ENCODE results near the gene ATAD3A. TPM values are rescaled to one million over a fixed set of nuclear protein-coding genes. Genes with fewer than 3 reads are reported as not detected.
"Not testable (repeated sequence)": the region's sequence is repeated elsewhere in the genome, so short reads cannot be mapped to it uniquely, and the experiment has no call there.

The ATAD3A gene
- total and polyA plus RNA-seq, 7 experiments from 2014 or later, result 5.4 to 41.3 (median 21.5) TPM

DNA sequence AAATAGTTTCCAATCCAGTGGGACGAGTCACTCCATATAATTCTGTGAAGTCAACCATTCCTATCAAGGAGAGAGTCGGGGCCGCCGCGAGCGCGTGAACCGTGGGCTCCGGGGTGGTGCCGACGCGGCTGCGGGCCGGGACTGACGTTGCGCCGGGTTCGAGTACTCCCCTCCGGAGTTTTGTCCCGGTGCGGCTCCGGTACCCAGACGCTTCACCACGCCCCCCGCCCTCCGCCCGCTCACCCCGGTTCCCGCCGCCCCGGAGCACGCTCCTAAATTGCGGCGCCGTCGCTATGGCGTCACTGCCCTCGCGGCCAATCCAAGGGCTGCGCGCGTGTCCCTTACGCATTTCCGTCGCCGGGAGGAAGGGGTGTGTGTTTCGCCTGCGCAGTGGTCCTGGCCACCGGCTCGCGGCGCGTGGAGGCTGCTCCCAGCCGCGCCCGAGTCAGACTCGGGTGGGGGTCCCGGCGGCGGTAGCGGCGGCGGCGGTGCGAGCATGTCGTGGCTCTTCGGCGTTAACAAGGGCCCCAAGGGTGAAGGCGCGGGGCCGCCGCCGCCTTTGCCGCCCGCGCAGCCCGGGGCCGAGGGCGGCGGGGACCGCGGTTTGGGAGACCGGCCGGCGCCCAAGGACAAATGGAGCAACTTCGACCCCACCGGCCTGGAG lies 40.4 kb upstream of the ATAD3A start, which contains the start of gene ATAD3B:
TSS of gene ATAD3B (plus strand) at position 377 of the 664 bp plus-strand sequence. CDS start at position 497, 120 bp downstream.
- POLR2A ChIA-PET, result no interaction called here
- Mint-ChIP-seq H3K9me3 (peaks cover 0 to 2% (median 0%) of the 10 kb centered on the region in 11 donors), H3K27me3 (no peaks in the 10 kb centered on the region), H3K4me3 (peak within 1 kb of the TSS; percentile 78 to 97 (median 89)), H3K36me3 (no peaks in the 10 kb centered on the region), H3K4me1 (peaks cover 6 to 39% (median 25%) of the 10 kb centered on the region in 7 donors), H3K27ac (peak within 1 kb of the TSS; percentile 77 to 98 (median 92))
- Histone ChIP-seq H3K27me3 (ENCODE audit: control insufficient read depth in 2 of 2, insufficient read depth in 2 of 2, low read length in 2 of 2) (no peaks in the 10 kb centered on the region), H3K4me3 (ENCODE audit: low read length) (peak within 1 kb of the TSS; percentile 68), H3K27ac (ENCODE audit: low read depth, low read length) (peak within 1 kb of the TSS; percentile 90), H3K36me3 (ENCODE audit: control insufficient read depth in 2 of 3, insufficient read depth in 3 of 3, low read length in 3 of 3) (peaks cover 0 to 3% (median 0%) of the 10 kb centered on the region in 3 experiments), H3K9me3 (ENCODE audit: control insufficient read depth in 2 of 3, low read length in 3 of 3) (no peaks in the 10 kb centered on the region), H3K4me1 (ENCODE audit: control insufficient read depth in 2 of 2, insufficient read depth in 2 of 2, low read length in 2 of 2) (peaks cover 9 to 14% of the 10 kb centered on the region in 2 donors)
- DNase-seq (peak; percentile 80 to 95 (median 88)), ATAC-seq (peak; percentile 98)
- CTCF ChIA-PET, result no interaction called here
- intact Hi-C loops (cut with micrococcal nuclease), result loop anchor here (1.0 to 2.0 kb wide), 8 partner anchors 40 to 187 kb away; partner anchors contain the start of genes ATAD3A (in 1 of the 2), AURKAIP1 (in 1 of the 2), CCNL2 (in 1 of the 2) and CDK11B (in 1 of the 2)

DNA sequence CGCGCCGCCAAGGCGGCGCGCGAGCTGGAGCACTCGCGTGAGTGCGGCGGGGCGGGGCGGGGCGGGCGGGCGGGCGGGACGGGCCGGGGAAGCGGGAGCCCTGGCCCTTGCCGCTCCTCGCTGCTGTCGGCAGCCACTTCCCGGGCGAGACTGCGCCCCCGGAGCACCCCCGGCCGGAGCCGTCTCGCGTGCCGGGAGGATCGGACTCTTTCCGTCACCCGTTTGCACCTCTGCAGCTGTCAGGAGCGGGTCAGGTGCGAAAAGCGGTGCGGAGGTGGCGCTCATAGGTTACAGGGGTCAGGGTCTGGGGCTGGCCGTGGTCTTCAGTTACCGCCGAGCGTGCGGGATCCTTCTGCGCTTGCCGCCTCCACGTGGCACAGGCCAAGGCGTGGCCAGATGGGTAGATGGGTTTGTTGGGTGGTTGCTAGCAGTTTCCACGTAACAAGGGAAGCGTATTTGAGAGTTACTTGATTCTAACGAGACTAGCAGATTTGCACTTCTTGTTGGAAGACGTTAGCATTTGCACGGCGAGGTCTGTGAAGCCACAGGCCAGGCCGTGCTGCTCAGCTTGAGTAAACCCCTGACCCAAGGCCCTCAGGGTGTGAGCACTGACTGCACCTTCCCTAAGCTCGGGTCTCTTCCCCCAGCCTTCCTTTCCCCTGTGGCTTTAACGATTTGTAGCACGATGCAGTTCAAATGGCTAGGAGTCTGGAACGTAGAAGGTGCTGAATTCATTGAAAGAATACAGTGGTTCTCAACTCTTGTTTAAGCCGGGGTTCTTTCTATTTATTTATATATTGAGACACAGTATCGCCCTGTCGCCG lies 39.7 kb upstream of the ATAD3A start:
- Histone ChIP-seq H3K27ac (ENCODE audit: low read depth, low read length) (peak overlapping the region; percentile 90), H3K4me1 (ENCODE audit: control insufficient read depth in 2 of 2, insufficient read depth in 2 of 2, low read length in 2 of 2) (peaks cover 9 to 14% of the 10 kb centered on the region in 2 donors), H3K4me3 (ENCODE audit: low read length) (peak overlapping the region; percentile 35)
- H3K9me3 ChIP-seq (ENCODE audit: control insufficient read depth in 2 of 3, low read length in 3 of 3); intact Hi-C loops (cut with micrococcal nuclease); H3K36me3 Mint-ChIP-seq; H3K27me3 Mint-ChIP-seq; H3K9me3 Mint-ChIP-seq; H3K36me3 ChIP-seq (ENCODE audit: control insufficient read depth in 2 of 3, insufficient read depth in 3 of 3, low read length in 3 of 3); H3K27me3 ChIP-seq (ENCODE audit: control insufficient read depth in 2 of 2, insufficient read depth in 2 of 2, low read length in 2 of 2): not testable (repeated sequence)
- H3K27ac Mint-ChIP-seq, result peak overlapping the region in 6 of 9 donors; percentile 67 to 88 (median 76)
- CTCF ChIA-PET, result interaction anchor here (0.6 kb wide), 1 partner anchor 283 kb away, joined by 3 read pairs; no protein-coding TSS in a partner anchor
- POLR2A ChIA-PET, result interaction anchor here (0.6 kb wide), 1 partner anchor 75 kb away, joined by 4 read pairs; no protein-coding TSS in a partner anchor
- H3K4me1 Mint-ChIP-seq, result peaks cover 6 to 39% (median 25%) of the 10 kb centered on the region in 7 donors
- peak overlapping the region; percentile 70 to 83 (median 78) for H3K4me3 Mint-ChIP-seq
- DNase-seq (peak in 4 of 9 donors; percentile 19 to 28 (median 24)), ATAC-seq (peak; percentile 28)

DNA sequence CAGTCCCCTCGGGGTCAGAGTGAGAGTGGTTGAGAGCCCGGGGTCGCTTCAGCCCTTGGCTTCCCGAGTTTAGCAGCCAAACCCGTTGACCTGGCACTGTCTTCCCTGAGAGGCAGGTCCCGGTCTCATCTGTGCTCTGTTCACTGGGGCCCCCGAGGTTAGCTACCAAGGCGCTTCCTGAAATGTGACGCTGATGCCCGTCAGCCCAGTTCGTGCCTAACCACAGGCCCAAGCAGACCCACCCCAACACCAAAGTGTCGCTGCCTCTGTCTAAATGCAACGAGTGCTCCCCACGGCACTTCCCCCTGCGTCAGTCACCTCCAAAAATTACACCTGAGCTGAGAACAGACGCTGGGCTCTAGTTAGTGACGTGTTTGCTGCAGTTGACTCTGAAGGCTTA lies 36.0 kb upstream of the ATAD3A start:
- H3K4me1 Mint-ChIP-seq, result peaks cover 3 to 30% (median 18%) of the 10 kb centered on the region in 7 donors
- H3K9me3 Mint-ChIP-seq, CTCF ChIA-PET: not testable (repeated sequence)

DNA sequence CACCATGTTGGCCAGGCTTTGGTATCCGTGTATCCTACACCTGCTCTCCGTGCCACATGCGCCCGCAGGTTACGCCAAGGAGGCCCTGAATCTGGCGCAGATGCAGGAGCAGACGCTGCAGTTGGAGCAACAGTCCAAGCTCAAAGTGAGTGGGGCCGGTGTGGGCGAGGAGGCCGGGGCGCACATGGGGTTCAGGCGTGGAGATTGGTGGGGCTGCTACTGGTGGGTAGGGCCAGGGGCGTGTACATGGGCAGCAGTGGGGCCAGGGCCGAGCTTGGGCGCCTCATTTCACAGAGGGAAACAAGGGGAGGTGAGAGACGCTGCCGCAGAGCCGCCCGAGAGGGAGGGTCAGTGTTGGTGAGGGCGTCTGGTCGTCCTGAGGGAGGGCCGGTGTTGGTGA lies 34.8 kb upstream of the ATAD3A start:
- DNase-seq (no peak), ATAC-seq (no peak)
- H3K27me3 ChIP-seq (ENCODE audit: control insufficient read depth in 2 of 2, insufficient read depth in 2 of 2, low read length in 2 of 2), result no peaks in the 10 kb centered on the region
- no peak overlapping the region for H3K27ac Mint-ChIP-seq
- no peaks in the 10 kb centered on the region for H3K27me3 Mint-ChIP-seq
- peaks cover 0 to 28% (median 16%) of the 10 kb centered on the region in 7 donors for H3K4me1 Mint-ChIP-seq
- no peak overlapping the region for H3K4me3 Mint-ChIP-seq
- POLR2A ChIA-PET, result no interaction called here
- H3K9me3 ChIP-seq (ENCODE audit: control insufficient read depth in 2 of 3, low read length in 3 of 3), result no peaks in the 10 kb centered on the region
- H3K4me3 ChIP-seq (ENCODE audit: low read length), result no peak overlapping the region
- no peaks in the 10 kb centered on the region for H3K9me3 Mint-ChIP-seq
- intact Hi-C loops (cut with micrococcal nuclease), result no loop called here
- CTCF ChIA-PET, result no interaction called here
- peaks cover 6 to 9% of the 10 kb centered on the region in 2 donors for H3K4me1 ChIP-seq (ENCODE audit: control insufficient read depth in 2 of 2, insufficient read depth in 2 of 2, low read length in 2 of 2)
- peaks cover 3 to 38% (median 5%) of the 10 kb centered on the region in 3 experiments for H3K36me3 ChIP-seq (ENCODE audit: control insufficient read depth in 2 of 3, insufficient read depth in 3 of 3, low read length in 3 of 3)
- H3K36me3 Mint-ChIP-seq, result peaks cover 5 to 13% (median 9%) of the 10 kb centered on the region in 5 donors
- H3K27ac ChIP-seq (ENCODE audit: low read depth, low read length), result no peak overlapping the region

More for the DNA sequence above, 36.0 kb upstream of the ATAD3A start:
- intact Hi-C loops (cut with micrococcal nuclease); ATAC-seq; H3K27ac ChIP-seq (ENCODE audit: low read depth, low read length); H3K27me3 ChIP-seq (ENCODE audit: control insufficient read depth in 2 of 2, insufficient read depth in 2 of 2, low read length in 2 of 2); H3K9me3 ChIP-seq (ENCODE audit: control insufficient read depth in 2 of 3, low read length in 3 of 3); H3K4me3 ChIP-seq (ENCODE audit: low read length); H3K4me3 Mint-ChIP-seq; H3K27ac Mint-ChIP-seq; POLR2A ChIA-PET; H3K27me3 Mint-ChIP-seq; DNase-seq; H3K4me1 ChIP-seq (ENCODE audit: control insufficient read depth in 2 of 2, insufficient read depth in 2 of 2, low read length in 2 of 2): not testable (repeated sequence)
- peaks cover 5 to 11% (median 9%) of the 10 kb centered on the region in 5 donors for H3K36me3 Mint-ChIP-seq
- peaks cover 3 to 36% (median 5%) of the 10 kb centered on the region in 3 experiments for H3K36me3 ChIP-seq (ENCODE audit: control insufficient read depth in 2 of 3, insufficient read depth in 3 of 3, low read length in 3 of 3)

DNA sequence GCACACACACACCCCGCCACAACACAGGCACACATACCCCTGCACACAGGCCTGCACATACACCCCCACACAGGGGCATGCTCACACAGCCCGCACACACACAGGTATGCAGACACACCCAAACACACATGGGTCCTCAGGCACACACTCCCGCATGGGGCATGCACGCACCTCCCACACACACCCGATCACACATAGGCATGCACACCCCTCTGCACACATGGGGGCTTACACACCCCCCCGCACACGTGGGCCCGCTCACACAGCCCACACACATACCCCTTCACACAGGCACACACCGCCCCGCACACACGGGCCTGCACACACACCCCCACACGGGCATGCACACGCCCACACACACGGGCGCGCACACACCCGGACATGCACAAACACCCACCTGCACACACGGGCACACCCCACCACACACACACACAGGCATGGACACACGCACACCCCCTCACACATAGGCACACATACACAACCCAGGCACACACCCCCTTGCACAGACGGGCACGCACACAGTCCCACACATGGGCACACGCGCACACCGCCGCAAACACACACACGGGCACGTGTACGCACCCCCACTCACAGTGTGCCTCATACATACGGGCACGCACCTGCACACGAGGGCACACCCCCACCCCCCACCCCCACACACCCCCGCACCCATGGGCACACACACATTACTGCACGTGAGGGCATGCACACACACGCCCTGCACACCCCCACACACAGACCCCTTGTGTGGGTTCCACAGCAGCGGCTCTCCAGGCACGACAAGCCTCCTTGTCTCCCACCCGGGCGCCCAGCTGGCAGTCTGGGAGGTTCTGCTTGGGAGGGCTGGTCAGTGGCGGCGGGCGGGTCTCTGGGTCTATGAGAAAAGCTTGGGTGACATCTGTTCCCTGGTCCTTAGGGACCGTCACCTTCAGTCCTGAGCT lies 32.1 kb upstream of the ATAD3A start:
- Mint-ChIP-seq H3K4me1 (peaks cover 0 to 7% (median 4%) of the 10 kb centered on the region in 7 donors), H3K27ac (peak overlapping the region in 2 of 9 donors; percentile 29 to 30), H3K36me3 (peaks cover 5 to 13% (median 9%) of the 10 kb centered on the region in 5 donors), H3K9me3 (no peaks in the 10 kb centered on the region), H3K27me3 (no peaks in the 10 kb centered on the region), H3K4me3 (peak overlapping the region in 2 of 10 donors; percentile 41 to 64)
- Histone ChIP-seq H3K4me3 (ENCODE audit: low read length) (no peak overlapping the region), H3K36me3 (ENCODE audit: control insufficient read depth in 2 of 3, insufficient read depth in 3 of 3, low read length in 3 of 3) (peaks cover 3 to 63% (median 8%) of the 10 kb centered on the region in 3 experiments), H3K4me1 (ENCODE audit: control insufficient read depth in 2 of 2, insufficient read depth in 2 of 2, low read length in 2 of 2) (no peaks in the 10 kb centered on the region), H3K27me3 (ENCODE audit: control insufficient read depth in 2 of 2, insufficient read depth in 2 of 2, low read length in 2 of 2) (no peaks in the 10 kb centered on the region), H3K9me3 (ENCODE audit: control insufficient read depth in 2 of 3, low read length in 3 of 3) (no peaks in the 10 kb centered on the region), H3K27ac (ENCODE audit: low read depth, low read length) (no peak overlapping the region)
- peak; percentile 28 for ATAC-seq
- intact Hi-C loops (cut with micrococcal nuclease), result no loop called here
- DNase-seq, result no peak
- CTCF ChIA-PET, result no interaction called here
- POLR2A ChIA-PET, result no interaction called here

DNA sequence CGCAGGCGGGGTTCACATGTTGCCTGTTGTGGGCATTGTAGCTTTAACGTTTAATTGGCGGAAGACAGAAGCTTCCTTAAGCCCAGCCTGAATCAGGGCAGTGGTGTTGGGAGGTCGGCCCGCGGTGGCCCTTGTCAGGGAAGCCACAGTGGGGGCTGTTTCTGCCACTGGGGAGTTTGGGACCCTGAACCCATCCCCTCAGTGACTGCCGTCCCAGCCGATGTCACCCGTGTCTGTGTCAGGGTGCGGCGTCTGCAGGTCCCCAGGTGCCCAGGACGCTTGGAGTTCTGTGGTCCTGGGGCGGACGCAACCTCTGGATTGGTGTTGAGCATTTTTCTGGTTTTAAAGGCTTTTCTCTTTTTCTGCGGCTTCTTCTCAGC lies 31.5 kb upstream of the ATAD3A start:
- H3K9me3 Mint-ChIP-seq; DNase-seq; H3K4me1 ChIP-seq (ENCODE audit: control insufficient read depth in 2 of 2, insufficient read depth in 2 of 2, low read length in 2 of 2); intact Hi-C loops (cut with micrococcal nuclease); H3K27ac ChIP-seq (ENCODE audit: low read depth, low read length); H3K27me3 Mint-ChIP-seq; POLR2A ChIA-PET; ATAC-seq; H3K4me1 Mint-ChIP-seq; H3K4me3 Mint-ChIP-seq; H3K4me3 ChIP-seq (ENCODE audit: low read length); H3K27ac Mint-ChIP-seq; CTCF ChIA-PET; H3K27me3 ChIP-seq (ENCODE audit: control insufficient read depth in 2 of 2, insufficient read depth in 2 of 2, low read length in 2 of 2); H3K9me3 ChIP-seq (ENCODE audit: control insufficient read depth in 2 of 3, low read length in 3 of 3): not testable (repeated sequence)
- peaks cover 3 to 65% (median 8%) of the 10 kb centered on the region in 3 experiments for H3K36me3 ChIP-seq (ENCODE audit: control insufficient read depth in 2 of 3, insufficient read depth in 3 of 3, low read length in 3 of 3)
- H3K36me3 Mint-ChIP-seq, result peaks cover 5 to 13% (median 9%) of the 10 kb centered on the region in 5 donors

Measured in naive thymus-derived CD4-positive, alpha-beta T cell (primary cell).